Measurements from ENCODE around the gene SLC39A1.

DNA sequence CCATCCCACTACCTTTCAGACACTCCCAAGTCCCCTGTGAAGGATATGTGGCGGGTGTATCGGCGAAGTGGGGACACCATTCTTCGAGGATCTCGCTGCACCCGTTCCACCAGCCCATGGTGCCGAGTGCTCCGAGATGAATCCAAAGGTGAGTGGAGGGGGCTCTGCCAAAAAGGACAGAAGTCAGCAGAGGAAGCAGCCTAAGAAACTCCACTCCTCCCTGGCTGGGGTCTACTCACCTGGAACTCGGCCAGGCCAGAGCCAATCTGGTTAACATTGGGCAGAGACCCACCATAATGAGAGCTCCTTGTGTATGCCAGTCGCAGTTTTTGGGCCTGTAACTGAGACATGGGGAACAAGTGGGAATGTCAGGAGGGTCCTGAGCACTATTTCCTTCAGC is 8.5 kb downstream of the SLC39A1 start:
- TF ChIP-seq POLR2AphosphoS5 (IDR thresholded peaks at IDR 0.05; ENCODE audit: low read depth), result no peak
- TF ChIP-seq, protein P1, sequence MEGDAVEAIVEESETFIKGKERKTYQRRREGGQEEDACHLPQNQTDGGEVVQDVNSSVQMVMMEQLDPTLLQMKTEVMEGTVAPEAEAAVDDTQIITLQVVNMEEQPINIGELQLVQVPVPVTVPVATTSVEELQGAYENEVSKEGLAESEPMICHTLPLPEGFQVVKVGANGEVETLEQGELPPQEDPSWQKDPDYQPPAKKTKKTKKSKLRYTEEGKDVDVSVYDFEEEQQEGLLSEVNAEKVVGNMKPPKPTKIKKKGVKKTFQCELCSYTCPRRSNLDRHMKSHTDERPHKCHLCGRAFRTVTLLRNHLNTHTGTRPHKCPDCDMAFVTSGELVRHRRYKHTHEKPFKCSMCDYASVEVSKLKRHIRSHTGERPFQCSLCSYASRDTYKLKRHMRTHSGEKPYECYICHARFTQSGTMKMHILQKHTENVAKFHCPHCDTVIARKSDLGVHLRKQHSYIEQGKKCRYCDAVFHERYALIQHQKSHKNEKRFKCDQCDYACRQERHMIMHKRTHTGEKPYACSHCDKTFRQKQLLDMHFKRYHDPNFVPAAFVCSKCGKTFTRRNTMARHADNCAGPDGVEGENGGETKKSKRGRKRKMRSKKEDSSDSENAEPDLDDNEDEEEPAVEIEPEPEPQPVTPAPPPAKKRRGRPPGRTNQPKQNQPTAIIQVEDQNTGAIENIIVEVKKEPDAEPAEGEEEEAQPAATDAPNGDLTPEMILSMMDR (IDR thresholded peaks at IDR 0.05; ENCODE audit: insufficient read depth, low read length), result no peak

Measured in HL-60 (cell line).